Cerebellar nuclear complex (tissue), 1 donor: Measurements from ENCODE around the gene GCHFR.
A peak's percentile ranks its signal among the peaks of the same experiment; 100 is the strongest.

Source experiments
- DNase-seq, 2 experiments: peaks; one replicate each; lab custom pipeline; 2025; lab: John Stamatoyannopoulos, UW

GCHFR gene

DNA sequence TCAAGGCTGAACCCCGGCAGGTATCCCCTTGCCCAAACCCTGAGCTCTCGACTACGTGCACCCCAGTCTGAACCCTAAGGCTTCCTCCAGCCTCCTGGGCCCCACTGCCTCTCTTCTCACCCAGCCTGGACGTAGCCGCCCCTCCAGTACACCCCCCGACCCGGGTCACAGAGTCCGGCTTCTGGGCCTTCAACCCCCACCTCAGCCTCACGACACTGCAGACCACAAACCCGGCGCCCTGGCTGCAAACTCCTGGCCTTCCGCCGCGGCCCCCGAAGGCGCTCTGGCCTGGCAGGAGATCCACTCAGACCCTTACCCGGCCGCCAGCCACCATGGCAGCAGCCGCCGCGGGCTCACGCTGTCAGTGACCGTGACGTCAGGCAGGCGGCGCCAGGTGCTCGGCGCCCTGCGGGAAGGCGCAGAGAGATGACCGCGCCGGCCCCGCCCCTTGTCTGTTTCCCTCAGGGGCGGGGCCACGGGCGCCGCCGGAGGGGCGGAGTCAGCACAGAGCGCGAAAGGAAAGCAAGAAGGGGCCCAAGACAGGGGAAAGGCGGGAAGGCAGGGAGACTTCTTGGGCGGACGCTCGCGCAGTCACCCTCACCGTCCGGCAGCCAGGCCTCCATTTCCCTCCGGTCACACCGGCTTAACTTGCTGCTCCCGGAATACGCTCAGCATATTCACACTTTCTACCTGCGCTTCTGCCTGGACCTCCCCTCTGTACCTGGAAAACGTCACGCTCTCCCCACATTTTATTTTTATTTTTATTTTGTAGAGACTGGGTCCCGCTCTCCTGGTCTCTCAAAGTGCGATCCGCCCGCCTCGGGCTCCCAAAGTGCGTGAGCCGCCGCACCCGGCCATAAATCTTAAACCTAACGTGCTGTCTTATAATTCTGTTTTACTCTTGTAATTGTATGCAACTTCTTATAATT lies 8.7 kb upstream of the GCHFR start, which contains the start of gene RMDN3:
Gene RMDN3 (minus strand): TSS at position 372 of the 929 bp plus-strand sequence. CDS start 471 bp downstream, outside the sequence.
- DNase-seq = peak; percentile 19 to 77

DNA sequence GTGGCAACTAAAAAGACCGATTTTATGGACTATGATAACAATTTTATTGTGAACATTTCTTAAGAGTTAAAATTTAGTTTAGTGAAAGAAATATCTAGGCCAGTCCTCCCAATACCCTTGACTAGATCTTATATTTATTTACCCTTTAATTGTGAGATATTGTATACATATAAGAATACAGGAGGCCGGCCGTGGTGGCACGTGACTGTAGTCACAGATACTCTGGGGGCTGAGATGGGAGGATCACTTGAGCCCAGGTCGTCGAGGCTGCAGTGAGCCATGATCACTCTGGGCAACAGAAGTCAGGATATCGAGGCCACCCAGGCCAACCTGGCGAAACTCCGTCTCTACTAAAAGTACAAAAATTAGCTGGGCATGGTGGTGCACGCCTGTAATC lies 8.1 kb upstream of the GCHFR start:
- DNase-seq = no peak

DNA sequence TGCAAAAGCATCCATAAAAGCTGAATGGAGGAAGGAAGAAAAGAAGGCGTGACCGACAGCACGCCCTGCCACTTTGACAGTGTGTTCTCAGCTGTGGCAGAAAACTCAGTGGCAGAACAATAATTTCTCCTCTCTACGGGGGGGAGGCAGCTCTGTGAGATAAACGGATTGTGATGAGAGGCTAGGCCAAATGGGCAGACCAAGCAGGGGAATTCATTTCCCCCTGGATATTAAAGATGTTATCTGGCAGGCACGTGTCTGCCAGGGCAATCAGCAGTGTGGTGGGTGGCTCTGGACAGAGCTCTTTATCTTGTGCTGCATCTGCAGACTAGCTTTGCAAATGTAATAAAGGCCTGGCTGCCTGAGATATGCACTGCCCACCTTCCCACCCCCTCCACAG lies 6.9 kb upstream of the GCHFR start:
- DNase-seq = no peak

DNA sequence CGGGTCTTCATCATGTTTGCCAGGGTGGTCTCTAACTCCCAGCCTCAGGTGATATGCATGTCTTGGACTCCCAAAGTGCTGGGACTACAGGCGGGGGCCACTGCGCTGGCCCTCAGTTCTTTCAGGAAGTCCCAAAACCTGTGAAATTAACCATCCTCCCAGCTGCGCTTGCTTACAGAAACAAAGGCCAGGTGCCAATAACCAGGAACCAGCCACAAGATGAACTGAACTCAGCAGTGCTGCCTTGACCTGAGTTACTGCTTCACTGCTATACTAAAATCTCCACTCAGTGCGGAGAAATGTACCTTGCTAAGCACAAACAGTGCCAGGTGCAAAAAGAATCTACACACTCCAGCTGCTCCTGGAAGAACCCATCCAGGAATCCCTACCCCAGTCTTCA lies 3.9 kb upstream of the GCHFR start:
- no peak for DNase-seq

DNA sequence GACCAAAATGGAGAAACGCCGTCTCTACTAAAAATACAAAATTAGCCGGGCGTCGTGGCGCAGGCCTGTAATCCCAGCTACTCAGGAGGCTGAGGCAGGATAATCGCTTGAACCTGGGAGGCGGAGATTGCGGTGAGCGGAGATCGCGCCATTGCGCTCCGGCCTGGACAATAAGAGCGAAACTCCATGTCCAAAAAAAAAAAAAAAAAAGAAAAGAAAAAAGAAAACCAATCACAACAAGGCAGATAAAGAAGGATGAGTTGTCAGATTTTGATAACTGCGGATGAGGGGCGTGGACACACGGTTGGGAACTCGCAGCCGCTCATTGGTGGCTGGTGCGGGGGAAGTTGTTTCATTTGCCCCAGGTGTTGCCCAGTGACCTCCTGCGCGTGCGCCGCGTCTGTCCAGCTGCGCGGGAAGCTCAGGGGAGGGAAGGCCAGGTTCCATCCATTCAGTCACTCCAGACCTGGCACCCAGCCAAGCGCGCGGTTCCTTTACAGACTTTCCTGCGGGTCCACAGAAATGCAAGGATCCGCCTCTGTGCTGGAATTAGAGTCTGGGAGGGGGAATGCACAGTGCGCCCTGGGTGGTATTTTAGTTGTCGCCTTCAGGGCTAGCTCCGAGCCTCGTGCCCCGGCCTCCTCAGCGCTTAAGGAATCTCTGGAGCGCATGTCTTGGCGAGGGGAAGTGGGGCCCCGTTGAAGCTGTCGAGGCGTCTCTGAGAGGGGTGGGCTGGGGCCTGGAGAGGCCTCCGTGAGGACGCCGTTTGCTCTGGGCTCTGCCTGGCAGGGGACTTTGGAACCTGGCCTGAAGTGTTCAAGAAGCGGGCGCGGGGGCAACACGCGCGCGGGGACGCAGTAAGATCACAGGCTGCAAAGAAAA lies 708 bp upstream of the GCHFR start:
- no peak for DNase-seq

DNA sequence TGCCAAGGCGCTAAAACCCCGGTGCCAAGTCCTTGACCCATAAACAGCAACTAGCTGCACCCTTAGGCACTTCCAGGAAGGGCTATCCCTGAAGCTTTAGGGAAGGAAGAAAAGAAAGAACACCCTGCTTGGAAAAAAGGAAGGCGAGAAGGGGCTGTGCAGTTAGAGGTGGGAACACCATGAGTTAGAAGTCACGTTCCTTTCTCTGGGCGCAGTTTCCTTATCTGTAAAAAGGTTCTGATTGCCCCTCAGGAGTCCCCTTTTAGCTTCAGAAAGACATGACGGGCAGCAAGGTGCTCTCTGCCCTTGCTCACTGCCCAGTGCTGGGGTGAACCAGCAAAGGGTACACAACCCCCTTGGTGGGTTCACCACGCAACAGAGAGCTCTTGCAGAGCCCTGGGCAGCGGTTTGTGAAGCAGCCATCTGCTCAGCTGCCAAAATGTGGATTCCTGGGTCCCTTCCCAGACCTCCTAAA lies 798 bp downstream of the GCHFR start:
- no peak for DNase-seq

DNA sequence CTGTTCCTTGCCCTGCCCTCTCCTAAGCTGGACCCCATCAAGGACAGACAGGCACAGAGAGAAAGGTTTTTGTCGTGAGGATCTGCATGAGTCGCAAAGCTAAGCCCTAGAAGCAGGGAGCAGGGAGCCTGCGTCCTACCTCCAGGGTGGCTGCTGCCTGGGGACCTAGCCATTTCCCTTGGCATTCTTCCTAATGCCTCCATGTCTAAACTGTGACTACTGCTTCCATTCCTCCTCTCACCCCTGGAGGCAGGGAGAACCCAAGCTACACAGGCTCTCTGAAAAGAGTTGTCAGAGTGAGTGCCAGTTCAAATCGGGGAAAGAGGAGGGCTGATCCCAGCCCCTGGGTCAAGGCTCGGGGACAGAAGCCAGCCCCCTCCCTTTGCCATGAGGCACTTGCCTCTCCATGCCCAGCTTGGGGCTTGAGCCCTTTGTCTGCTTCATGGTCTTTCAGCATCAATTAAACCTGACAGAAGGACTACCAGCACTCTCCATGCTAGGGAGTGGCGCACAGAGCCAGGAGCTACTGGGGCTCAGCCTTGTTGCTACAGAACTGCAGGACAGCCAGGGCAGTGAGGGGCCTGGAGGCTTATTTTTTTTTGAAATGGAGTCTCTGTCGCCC lies 2.4 kb downstream of the GCHFR start:
- no peak for DNase-seq

DNA sequence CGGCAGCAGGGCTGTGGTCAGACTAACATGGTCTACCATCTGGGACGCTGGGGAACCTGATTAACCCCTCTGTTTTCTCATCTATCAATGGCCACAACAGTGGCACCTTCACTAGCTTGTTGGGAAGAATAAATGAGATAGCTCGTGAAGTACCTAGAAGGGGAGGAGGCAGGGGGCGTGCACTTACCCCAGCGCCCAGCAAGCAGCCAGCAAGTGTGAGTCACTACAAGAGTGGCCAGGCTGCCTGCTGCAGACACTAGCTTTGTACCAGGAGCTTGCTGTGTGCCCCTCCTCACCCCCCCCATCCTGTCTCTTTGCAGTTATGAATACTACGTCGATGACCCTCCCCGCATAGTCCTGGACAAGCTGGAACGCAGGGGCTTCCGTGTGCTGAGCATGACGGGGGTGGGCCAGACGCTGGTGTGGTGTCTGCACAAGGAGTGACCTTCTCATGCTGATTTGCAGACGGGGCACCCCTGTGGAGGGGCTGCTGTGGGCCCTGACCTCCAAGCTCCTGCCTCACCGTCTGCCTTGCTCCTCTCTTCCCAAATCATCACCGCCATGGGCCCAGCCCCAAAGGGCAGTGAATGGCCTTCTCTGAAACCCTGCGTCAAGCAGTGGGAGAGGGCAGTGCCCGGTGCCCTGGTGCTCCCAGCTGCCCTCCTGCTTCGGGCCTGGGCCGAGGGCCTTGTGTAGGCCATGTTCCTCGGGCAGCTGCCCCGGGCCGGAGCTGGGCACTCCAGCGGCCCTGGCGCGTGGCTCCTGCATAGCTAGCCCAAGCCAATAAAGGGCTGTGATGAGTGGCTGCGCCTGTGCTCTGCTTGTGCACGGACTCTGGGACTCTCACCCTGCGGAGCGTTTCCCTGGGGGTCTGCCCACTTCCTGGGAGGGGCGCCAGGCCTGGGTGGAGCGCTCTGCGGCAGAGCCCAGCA lies 3.3 kb downstream of the GCHFR start:
- no peak for DNase-seq

DNA sequence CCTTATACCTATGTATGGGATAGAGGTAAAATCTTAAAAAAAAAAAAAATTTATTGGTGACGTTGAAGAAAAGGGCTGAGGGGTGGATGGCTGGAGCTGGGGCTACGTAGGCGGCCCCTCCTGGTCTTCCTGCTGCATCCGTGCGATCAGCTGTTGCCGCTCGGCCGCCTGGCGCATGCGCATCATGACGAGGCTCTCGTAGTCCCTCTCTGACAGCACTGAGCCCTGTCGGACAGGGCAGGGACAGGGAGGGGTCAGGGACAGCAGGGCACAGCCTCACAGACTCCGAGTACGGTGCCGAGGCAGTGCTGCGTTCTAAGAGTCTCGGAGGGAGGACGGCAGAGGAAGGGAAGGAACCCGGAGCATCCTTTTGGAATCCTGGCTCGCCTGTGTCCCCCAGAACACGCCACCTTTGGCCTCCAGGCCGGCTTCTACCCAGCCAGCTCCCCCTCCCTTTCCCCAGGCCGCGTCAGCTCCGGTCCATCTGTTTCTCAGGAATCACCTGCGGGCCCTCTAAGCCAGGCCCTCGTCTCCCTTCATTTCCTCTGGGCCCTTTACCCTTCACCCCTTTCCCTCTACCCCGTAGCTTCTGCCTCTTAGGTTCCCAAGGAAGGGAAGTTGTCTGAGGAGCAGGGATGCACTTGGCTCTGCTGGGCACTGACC lies 4.1 kb downstream of the GCHFR start:
- peak; percentile 6 to 44 for DNase-seq

DNA sequence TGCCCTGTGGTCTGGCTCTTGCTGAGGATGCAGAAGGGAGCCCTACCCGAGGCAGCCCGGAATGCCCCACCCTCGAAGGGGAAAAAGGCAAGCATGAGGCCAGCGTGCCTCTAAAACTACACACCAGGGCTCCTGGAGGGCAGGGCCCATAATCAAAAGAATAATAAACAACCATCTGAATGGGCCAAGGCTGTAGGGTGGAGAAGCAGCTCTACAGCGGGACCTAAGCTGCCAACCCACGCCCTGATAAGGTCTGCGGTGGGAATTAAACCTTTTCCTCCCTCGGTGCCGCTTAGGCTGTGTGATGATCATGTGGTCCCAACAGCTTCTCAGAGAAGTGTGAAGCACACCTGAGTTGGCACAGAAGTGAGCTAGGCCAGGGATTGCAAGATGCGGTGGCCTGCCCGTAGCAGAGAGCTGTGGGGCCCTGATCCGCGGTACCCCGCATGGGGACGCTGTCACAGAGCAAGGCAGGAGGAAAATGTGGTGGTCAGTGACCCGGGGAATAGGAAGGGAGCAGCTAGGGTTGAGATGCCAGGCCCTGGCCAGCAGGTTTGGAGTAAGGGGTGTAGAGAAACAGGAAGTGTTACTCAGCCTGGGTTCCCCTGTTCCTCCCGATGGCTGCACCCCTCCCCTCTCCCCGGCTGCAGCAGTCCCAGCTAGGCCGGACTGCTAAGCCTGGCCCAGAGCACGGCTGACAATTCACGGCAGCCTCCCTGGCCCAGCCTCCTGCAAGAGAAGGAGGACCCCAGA lies 4.8 kb downstream of the GCHFR start:
- no peak for DNase-seq

DNA sequence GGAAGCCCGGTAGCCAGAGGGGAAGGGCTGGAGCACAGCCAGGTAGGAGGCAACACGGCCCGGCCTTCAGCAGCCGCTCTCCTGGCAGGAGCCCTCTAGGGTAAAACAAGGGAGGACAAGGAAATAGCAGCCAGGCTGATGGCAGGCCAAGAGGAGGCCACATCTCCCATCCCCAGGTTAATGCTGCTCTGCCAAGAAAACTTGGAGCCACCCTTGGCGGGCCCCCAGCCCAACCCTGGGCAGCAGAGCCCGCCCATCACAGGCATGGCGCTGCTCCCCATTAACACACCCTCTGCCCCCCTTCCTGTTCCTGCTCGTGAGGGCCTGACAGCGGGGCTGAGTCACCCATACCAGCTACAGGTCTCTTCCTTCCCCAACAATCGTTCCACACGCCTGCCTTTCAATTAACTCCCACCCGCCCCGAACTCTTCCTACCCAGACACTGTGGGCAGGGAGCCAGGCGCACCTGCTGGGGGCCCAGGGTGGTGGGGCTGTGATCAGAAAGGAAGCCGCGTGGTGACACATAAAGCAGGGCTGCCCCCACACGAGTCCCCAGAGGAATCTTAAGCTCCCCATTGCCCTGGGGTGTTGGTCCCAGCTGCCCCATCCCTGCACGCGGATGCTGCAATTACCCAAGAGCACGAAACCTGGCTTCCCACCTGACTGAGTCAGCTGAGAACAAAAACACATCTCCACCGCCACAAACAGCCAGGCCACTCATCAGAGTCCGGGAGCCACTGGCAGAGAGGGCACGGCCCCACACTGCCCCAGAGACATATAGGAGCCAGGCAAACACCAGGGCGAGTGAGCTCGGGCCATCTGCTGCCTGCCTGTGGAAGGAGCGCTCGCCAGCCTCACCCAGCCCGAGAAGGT lies 5.6 kb downstream of the GCHFR start, which contains the start of gene C15orf62:
Gene C15orf62 (plus strand): TSS at position 707 of the 873 bp plus-strand sequence. CDS start 516 bp downstream, outside the sequence.
- peak in 1 of 2 experiments; percentile 38 for DNase-seq

DNA sequence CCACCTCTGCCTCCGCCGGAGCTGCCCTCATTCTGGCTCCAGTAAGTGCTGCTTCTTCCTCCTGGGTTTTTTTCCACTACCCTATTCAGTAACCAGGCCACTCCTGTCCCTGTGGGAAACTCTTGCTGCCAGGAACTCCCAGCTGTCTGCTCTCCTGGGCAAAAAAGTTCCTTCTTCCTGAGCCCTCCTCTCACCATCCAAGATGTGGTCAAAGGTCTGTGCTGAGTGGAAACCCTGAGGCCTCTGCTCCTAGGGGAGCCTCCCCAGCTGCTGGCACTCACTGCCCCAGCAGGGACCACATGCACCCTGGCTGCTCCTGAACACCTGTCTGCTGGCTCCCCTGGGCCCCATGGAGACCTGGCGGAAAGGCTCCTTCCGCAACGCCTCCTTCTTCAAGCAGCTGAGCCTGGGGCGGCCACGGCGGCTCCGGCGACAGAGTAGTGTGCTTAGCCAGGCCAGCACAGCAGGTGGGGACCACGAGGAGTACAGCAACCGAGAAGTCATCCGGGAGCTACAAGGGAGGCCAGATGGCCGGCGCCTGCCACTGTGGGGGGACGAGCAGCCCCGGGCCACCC lies 6.4 kb downstream of the GCHFR start:
- peak in 1 of 2 experiments; percentile 17 for DNase-seq

DNA sequence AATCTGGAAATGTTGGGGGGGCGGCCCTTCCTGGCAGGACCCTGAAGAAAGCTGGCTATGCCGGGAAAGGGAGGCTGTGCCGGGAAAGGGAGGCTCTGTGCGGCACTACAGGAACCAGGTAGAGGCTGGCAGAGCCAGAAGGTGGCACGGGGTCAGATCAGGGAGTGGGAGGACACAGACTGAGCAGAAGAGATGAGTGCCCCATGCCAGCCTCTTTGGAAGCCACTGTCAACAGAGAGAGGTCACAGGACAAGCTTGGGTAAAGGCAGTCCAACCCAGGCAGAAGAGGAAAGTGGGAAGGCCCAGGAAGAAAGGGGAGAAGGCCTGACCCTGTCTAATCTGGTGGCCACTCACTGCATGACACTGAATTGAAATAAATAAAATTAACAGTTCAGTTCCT lies 7.4 kb downstream of the GCHFR start:
- DNase-seq = no peak

DNA sequence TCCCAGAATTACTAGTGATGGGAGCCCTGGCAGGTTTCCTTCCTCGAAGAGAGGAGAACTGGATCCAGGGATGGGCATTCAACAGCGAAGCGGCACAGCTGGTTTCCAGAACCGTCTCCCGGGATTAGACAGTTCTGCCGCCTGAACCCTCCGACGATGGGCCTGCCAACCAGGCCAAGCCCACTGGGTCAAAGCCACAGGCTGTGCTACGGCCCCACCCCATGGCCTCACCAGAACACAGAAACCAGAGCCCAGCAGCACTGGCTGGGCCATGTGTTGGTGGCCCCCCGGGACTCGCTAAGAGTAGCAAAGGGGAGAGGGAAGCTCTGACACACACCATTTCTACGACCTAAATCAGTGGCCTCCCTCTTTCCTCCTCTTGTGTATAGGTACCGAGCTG lies 8.1 kb downstream of the GCHFR start:
- no peak for DNase-seq

DNA sequence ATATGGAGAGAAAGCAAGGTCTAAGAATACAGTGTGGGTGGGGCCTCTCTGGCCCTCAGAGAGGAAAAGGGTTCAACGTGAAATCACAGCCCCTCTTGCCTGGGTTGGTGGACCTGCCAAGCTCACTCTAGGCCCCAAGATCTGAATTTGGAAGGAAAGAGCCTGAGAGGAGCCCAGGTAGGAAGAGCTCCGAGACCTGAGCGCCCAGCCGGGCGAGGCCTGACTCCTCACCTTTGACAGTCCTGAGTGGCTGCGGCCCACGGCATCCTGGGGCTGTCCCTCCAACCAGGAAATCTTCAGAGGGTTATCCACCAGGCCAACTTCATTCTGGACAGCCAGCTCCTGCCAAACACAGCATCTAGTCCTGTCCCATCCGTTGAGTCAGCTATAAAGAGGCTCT lies 9.6 kb downstream of the GCHFR start:
- DNase-seq = no peak

DNA sequence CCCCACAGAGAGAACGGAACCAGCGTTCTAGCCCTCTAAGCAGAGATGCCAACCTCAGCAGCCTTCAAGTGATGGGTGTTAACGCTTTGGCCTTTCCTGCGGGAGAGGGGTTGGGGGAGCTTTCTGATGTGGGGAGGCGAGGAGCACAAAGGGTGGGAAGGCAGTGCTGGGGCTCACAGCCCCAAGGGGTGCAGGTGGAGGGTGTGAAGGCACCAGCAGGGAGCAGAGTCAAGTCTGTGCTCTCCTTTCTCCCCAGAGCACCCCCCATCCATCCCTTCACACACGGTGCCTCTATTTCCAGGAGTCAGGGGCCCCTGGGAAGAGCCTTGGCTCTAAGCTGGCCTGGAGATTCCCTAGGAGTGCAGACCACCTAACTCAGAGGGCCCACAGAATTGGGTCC lies 10.0 kb downstream of the GCHFR start:
- no peak for DNase-seq

DNA sequence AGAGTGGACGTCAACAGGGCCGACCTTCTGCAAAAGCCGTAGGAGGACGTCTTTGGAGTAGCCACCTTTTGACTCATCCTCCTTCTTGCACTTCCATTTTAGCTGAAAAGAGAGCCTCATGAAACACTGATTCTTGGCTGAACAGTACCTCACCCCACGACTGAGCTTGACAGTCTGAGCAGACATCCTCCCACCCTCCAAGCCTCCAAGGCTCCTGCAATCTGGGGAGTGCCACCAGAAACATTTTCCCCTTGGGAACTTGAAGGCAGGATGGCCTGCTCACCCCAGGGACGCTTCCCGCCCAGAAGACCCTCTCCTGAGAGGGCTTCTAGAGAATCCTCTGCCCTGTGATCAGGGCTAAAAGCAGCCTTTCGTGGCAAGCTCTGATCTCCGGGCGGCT lies 11.1 kb downstream of the GCHFR start:
- DNase-seq = no peak
